HEK293 (cell line): ENCODE measurements around the gene TBC1D17.

Experiments
- FEZF1 ChIP-seq: fragments of 450-650 bp; formaldehyde crosslinking; IDR thresholded peaks from 2 replicates; pipeline ENCODE4 v1.5.1; 2016; ENCODE audit warnings: missing biosample characterization, missing genetic modification characterization
- GLI4 ChIP-seq: fragments of 450-650 bp; formaldehyde crosslinking; IDR thresholded peaks from 2 replicates; pipeline ENCODE4 v1.5.1; 2016; ENCODE audit warnings: missing biosample characterization, missing genetic modification characterization
- GLIS1 ChIP-seq: fragments of 450-650 bp; formaldehyde crosslinking; IDR thresholded peaks from 2 replicates; pipeline ENCODE4 v1.5.1; 2016; ENCODE audit warnings: missing biosample characterization, missing genetic modification characterization
- KLF9 ChIP-seq: fragments of 450-650 bp; formaldehyde crosslinking; IDR thresholded peaks from 2 replicates; pipeline ENCODE4 v1.5.1; 2016; ENCODE audit warnings: missing biosample characterization, missing genetic modification characterization, low read depth
- RBAK ChIP-seq: fragments of 450-650 bp; formaldehyde crosslinking; IDR thresholded peaks from 2 replicates; pipeline ENCODE4 v1.5.1; 2016; ENCODE audit warnings: missing biosample characterization, missing genetic modification characterization
- SETDB1 ChIP-seq: IDR thresholded peaks from one replicate; pipeline ENCODE4 v1.6.1; 2017; ENCODE audit warnings: mild to moderate bottlenecking, low read length, moderate library complexity, mixed read lengths; ENCODE audit not compliant: insufficient read length
- SP2 ChIP-seq: fragments of 450-650 bp; formaldehyde crosslinking; IDR thresholded peaks from 2 replicates; pipeline ENCODE4 v1.5.1; 2016; ENCODE audit warnings: missing biosample characterization, missing genetic modification characterization
- SP3 ChIP-seq: fragments of 450-650 bp; formaldehyde crosslinking; IDR thresholded peaks from 2 replicates; pipeline ENCODE4 v1.5.1; 2016; ENCODE audit warnings: missing biosample characterization, missing genetic modification characterization
- SP7 ChIP-seq: fragments of 450-650 bp; formaldehyde crosslinking; IDR thresholded peaks from 2 replicates; pipeline ENCODE4 v1.5.1; 2016; ENCODE audit warnings: missing biosample characterization, missing genetic modification characterization
- TRIM28 ChIP-seq: IDR thresholded peaks from 2 replicates; pipeline ENCODE4 v1.6.1; 2011; ENCODE audit warnings: low read length, control low read depth, borderline replicate concordance
- YY1 ChIP-seq: fragments of 450-650 bp; formaldehyde crosslinking; IDR thresholded peaks from 2 replicates; pipeline ENCODE4 v1.5.1; 2018; ENCODE audit warnings: missing biosample characterization, missing genetic modification characterization
- ZBTB21 ChIP-seq: fragments of 450-650 bp; formaldehyde crosslinking; IDR thresholded peaks from 2 replicates; pipeline ENCODE4 v1.5.1; 2017; ENCODE audit warnings: missing biosample characterization, missing genetic modification characterization
- ZFP69B ChIP-seq: fragments of 450-650 bp; formaldehyde crosslinking; IDR thresholded peaks from 2 replicates; pipeline ENCODE4 v1.5.1; 2016; ENCODE audit warnings: missing biosample characterization, missing genetic modification characterization
- ZNF16 ChIP-seq: fragments of 450-650 bp; formaldehyde crosslinking; IDR thresholded peaks from 2 replicates; pipeline ENCODE4 v1.5.1; 2016; ENCODE audit warnings: low read depth, missing biosample characterization, missing genetic modification characterization
- ZNF2 ChIP-seq: fragments of 450-650 bp; formaldehyde crosslinking; IDR thresholded peaks from 2 replicates; pipeline ENCODE4 v1.5.1; 2016; ENCODE audit warnings: missing biosample characterization, missing genetic modification characterization
- ZNF23 ChIP-seq: fragments of 450-650 bp; formaldehyde crosslinking; IDR thresholded peaks from 2 replicates; pipeline ENCODE4 v1.5.1; 2016; ENCODE audit warnings: missing biosample characterization, missing genetic modification characterization, borderline replicate concordance
- ZNF24 ChIP-seq: fragments of 450-650 bp; formaldehyde crosslinking; IDR thresholded peaks from 2 replicates; pipeline ENCODE4 v1.5.1; 2016; ENCODE audit warnings: missing biosample characterization, missing genetic modification characterization
- ZNF302 ChIP-seq: fragments of 450-650 bp; formaldehyde crosslinking; IDR thresholded peaks from 2 replicates; pipeline ENCODE4 v1.5.1; 2016; ENCODE audit warnings: missing biosample characterization, missing genetic modification characterization, low read depth
- ZNF341 ChIP-seq: fragments of 450-650 bp; formaldehyde crosslinking; IDR thresholded peaks from 2 replicates; pipeline ENCODE4; 2016; ENCODE audit warnings: low read depth, missing biosample characterization, missing genetic modification characterization
- ZNF350 ChIP-seq: fragments of 450-650 bp; formaldehyde crosslinking; IDR thresholded peaks from 2 replicates; pipeline ENCODE4 v1.5.0; 2017; ENCODE audit warnings: missing biosample characterization, mild to moderate bottlenecking, missing genetic modification characterization
- ZNF544 ChIP-seq: fragments of 450-650 bp; formaldehyde crosslinking; IDR thresholded peaks from 2 replicates; pipeline ENCODE4 v1.5.0; 2017; ENCODE audit warnings: missing biosample characterization, missing genetic modification characterization
- ZNF548 ChIP-seq: fragments of 450-650 bp; formaldehyde crosslinking; IDR thresholded peaks from 2 replicates; pipeline ENCODE4 v1.5.1; 2016; ENCODE audit warnings: missing biosample characterization, missing genetic modification characterization
- ZNF571 ChIP-seq: fragments of 450-650 bp; formaldehyde crosslinking; IDR thresholded peaks from 2 replicates; pipeline ENCODE4 v1.5.0; 2017; ENCODE audit warnings: missing biosample characterization, missing genetic modification characterization
- ZNF610 ChIP-seq: fragments of 450-650 bp; formaldehyde crosslinking; IDR thresholded peaks from 2 replicates; pipeline ENCODE4 v1.5.1; 2016; ENCODE audit warnings: missing biosample characterization, missing genetic modification characterization, borderline replicate concordance
- ZNF624 ChIP-seq: fragments of 450-650 bp; formaldehyde crosslinking; IDR thresholded peaks from 2 replicates; pipeline ENCODE4 v1.5.1; 2017; ENCODE audit warnings: missing biosample characterization, missing genetic modification characterization
- ZNF654 ChIP-seq: fragments of 450-650 bp; formaldehyde crosslinking; IDR thresholded peaks from 2 replicates; pipeline ENCODE4 v1.5.1; 2016; ENCODE audit warnings: low read depth, missing biosample characterization, missing genetic modification characterization
- ZNF670 ChIP-seq: fragments of 450-650 bp; formaldehyde crosslinking; IDR thresholded peaks from 2 replicates; pipeline ENCODE4 v1.5.1; 2016; ENCODE audit warnings: missing biosample characterization, missing genetic modification characterization, low read depth
- ZNF76 ChIP-seq: fragments of 450-650 bp; formaldehyde crosslinking; IDR thresholded peaks from 2 replicates; pipeline ENCODE4; 2016; ENCODE audit warnings: low read depth, missing biosample characterization, missing genetic modification characterization, borderline replicate concordance
- ZNF777 ChIP-seq: fragments of 450-650 bp; formaldehyde crosslinking; IDR thresholded peaks from 2 replicates; pipeline ENCODE4 v1.5.1; 2017; ENCODE audit warnings: missing biosample characterization, missing genetic modification characterization, borderline replicate concordance
- ZNF792 ChIP-seq: fragments of 450-650 bp; formaldehyde crosslinking; IDR thresholded peaks from 2 replicates; pipeline ENCODE4 v1.5.1; 2016; ENCODE audit warnings: missing biosample characterization, missing genetic modification characterization
- TF ChIP-seq, protein P1 (sequence below): fragments of 450-650 bp; formaldehyde crosslinking; IDR thresholded peaks from 2 replicates; pipeline ENCODE4 v1.5.1; 2016; ENCODE audit warnings: missing biosample characterization, missing genetic modification characterization
- TF ChIP-seq, protein P2 (sequence below): fragments of 450-650 bp; formaldehyde crosslinking; IDR thresholded peaks from 2 replicates; pipeline ENCODE4 v1.5.1; 2016; ENCODE audit warnings: missing biosample characterization, missing genetic modification characterization
- TF ChIP-seq, protein P3 (sequence below): fragments of 450-650 bp; formaldehyde crosslinking; IDR thresholded peaks from 2 replicates; pipeline ENCODE4 v1.5.1; 2016; ENCODE audit warnings: missing biosample characterization, missing genetic modification characterization
- TF ChIP-seq, protein P4 (sequence below): fragments of 450-650 bp; formaldehyde crosslinking; IDR thresholded peaks from 2 replicates; pipeline ENCODE4 v1.5.1; 2016; ENCODE audit warnings: missing biosample characterization, missing genetic modification characterization
- TF ChIP-seq, protein P5 (sequence below): fragments of 450-650 bp; formaldehyde crosslinking; IDR thresholded peaks from 2 replicates; pipeline ENCODE4 v1.5.1; 2016; ENCODE audit warnings: missing biosample characterization, missing genetic modification characterization

TBC1D17 gene

DNA sequence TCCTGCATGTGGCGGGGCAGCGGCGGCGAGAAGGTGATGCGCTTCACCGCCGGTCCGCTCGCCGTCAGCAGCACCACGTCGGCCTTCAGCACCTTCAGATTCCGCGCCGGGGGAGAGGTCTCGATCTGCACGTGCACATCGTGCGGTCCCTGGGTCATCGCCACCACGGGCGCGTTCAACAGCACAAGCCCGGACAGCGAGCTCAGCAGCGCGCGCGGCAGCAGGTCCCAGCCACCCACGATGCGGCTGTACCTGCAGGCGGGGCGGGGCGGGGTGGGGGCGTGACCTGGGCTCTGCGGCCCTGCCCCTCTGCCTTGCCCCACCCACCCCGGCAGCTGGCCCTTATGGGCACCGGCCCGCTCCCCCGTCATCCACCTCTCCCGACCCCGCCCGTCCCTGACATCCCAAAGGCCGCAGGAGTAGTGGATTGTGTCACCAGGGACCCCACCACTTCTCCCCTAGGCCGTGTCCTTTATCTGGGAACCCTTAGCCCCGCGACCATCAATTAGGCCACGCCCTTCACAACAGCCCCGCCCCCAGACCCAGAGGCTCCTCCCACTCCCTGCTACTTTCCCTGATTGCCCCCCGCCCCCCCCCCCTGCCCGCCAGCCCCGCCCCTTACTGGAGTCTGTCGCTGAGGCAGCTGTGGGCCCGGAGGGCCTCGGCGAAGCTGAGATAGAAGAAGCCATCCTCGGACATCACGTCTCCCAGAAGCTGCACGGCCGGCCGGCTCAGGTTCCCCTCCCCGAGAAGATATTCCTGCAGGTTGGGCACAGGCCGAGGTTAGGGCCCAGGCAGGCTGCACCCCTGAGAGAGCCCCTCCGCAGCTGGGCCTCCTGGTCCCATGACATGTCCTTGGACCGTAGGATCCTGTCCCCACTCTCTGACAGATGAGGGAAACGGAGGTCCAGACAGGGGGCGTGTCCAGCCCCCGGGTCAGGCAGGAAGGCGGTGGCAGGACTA lies 13.1 kb downstream of the TBC1D17 start (continued):
- TF ChIP-seq, protein P1, sequence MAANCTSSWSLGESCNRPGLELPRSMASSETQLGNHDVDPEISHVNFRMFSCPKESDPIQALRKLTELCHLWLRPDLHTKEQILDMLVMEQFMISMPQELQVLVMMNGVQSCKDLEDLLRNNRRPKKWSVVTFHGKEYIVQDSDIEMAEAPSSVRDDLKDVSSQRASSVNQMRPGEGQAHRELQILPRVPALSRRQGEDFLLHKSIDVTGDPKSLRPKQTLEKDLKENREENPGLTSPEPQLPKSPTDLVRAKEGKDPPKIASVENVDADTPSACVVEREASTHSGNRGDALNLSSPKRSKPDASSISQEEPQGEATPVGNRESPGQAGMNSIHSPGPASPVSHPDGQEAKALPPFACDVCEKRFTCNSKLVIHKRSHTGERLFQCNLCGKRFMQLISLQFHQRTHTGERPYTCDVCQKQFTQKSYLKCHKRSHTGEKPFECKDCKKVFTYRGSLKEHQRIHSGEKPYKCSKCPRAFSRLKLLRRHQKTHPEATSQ (tag by site-specific recombination) = no peak
- TF ChIP-seq ZNF654 (tag by site-specific recombination) (no peak), ZNF302 (tag by site-specific recombination) (no peak), ZNF610 (tag by site-specific recombination) (no peak), ZNF792 (tag by site-specific recombination) (no peak), ZNF670 (tag by site-specific recombination) (no peak), ZFP69B (tag by site-specific recombination) (peak; percentile 82), FEZF1 (tag by site-specific recombination) (no peak), TRIM28 (no peak), RBAK (tag by site-specific recombination) (0 out of 2 replicates have a peak, but pooled peaks have one; percentile 30), SP2 (no peak; the same call in 1 of the 2 replicates), ZNF76 (tag by site-specific recombination) (no peak), ZNF24 (tag by site-specific recombination) (no peak), ZNF624 (no peak), ZNF16 (tag by site-specific recombination) (no peak), KLF9 (peak; percentile 90), ZNF544 (tag by site-specific recombination) (no peak), ZNF571 (tag by site-specific recombination) (no peak), YY1 (tag by site-specific recombination) (no peak), SP7 (tag by site-specific recombination) (0 out of 2 replicates have a peak, but pooled peaks have one; percentile 32), ZBTB21 (tag by site-specific recombination) (no peak), ZNF548 (tag by site-specific recombination) (no peak), GLIS1 (tag by site-specific recombination) (peak; percentile 75), ZNF2 (tag by site-specific recombination) (peak; percentile 75), SP3 (tag by site-specific recombination) (peak; percentile 66), SETDB1 (peak; percentile 1), ZNF350 (tag by site-specific recombination) (no peak), ZNF777 (tag by site-specific recombination) (no peak), ZNF23 (tag by site-specific recombination) (no peak), GLI4 (tag by site-specific recombination) (no peak), ZNF341 (tag by site-specific recombination) (peak; percentile 35; the same call in 1 of the 2 replicates)
- TF ChIP-seq, protein P2, sequence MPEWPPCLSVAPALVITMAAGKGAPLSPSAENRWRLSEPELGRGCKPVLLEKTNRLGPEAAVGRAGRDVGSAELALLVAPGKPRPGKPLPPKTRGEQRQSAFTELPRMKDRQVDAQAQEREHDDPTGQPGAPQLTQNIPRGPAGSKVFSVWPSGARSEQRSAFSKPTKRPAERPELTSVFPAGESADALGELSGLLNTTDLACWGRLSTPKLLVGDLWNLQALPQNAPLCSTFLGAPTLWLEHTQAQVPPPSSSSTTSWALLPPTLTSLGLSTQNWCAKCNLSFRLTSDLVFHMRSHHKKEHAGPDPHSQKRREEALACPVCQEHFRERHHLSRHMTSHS (tag by site-specific recombination) = no peak
- TF ChIP-seq, protein P3, sequence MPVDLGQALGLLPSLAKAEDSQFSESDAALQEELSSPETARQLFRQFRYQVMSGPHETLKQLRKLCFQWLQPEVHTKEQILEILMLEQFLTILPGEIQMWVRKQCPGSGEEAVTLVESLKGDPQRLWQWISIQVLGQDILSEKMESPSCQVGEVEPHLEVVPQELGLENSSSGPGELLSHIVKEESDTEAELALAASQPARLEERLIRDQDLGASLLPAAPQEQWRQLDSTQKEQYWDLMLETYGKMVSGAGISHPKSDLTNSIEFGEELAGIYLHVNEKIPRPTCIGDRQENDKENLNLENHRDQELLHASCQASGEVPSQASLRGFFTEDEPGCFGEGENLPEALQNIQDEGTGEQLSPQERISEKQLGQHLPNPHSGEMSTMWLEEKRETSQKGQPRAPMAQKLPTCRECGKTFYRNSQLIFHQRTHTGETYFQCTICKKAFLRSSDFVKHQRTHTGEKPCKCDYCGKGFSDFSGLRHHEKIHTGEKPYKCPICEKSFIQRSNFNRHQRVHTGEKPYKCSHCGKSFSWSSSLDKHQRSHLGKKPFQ (tag by site-specific recombination) = no peak
- TF ChIP-seq, protein P4, sequence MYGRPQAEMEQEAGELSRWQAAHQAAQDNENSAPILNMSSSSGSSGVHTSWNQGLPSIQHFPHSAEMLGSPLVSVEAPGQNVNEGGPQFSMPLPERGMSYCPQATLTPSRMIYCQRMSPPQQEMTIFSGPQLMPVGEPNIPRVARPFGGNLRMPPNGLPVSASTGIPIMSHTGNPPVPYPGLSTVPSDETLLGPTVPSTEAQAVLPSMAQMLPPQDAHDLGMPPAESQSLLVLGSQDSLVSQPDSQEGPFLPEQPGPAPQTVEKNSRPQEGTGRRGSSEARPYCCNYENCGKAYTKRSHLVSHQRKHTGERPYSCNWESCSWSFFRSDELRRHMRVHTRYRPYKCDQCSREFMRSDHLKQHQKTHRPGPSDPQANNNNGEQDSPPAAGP = no peak
- TF ChIP-seq, protein P5, sequence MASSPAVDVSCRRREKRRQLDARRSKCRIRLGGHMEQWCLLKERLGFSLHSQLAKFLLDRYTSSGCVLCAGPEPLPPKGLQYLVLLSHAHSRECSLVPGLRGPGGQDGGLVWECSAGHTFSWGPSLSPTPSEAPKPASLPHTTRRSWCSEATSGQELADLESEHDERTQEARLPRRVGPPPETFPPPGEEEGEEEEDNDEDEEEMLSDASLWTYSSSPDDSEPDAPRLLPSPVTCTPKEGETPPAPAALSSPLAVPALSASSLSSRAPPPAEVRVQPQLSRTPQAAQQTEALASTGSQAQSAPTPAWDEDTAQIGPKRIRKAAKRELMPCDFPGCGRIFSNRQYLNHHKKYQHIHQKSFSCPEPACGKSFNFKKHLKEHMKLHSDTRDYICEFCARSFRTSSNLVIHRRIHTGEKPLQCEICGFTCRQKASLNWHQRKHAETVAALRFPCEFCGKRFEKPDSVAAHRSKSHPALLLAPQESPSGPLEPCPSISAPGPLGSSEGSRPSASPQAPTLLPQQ (tag by site-specific recombination) = peak; percentile 89
